WTC11 (cell line): ENCODE measurements around the gene CELSR2. TPM values are rescaled to one million over a fixed set of nuclear protein-coding genes. Genes with fewer than 3 reads are reported as not detected.

Experiments used
- ATAC-seq: fragments of 200-7000 bp; cut with Tn5 transposase; 2 replicates; pipeline ENCODE4 v1.10.0; 2021; ENCODE audit warnings: mild to moderate bottlenecking, moderate library complexity
- CTCF ChIA-PET: fragments of 300-600 bp; sonication (Branson Sonifier 250); formaldehyde crosslinking; loops from one replicate; lab custom pipeline; 2021; ENCODE audit warnings: antibody characterized with exemption; lab: Charles Lee
- POLR2A ChIA-PET: fragments of 350-600 bp; sonication (Branson Sonifier 250); formaldehyde crosslinking; loops from one replicate; lab custom pipeline; 2021; ENCODE audit warnings: antibody characterized with exemption; lab: Charles Lee
- DNase-seq: peaks from one replicate; pipeline ENCODE4 v3.0.0; 2021; ENCODE audit warnings: low spot score
- H3K27ac Mint-ChIP-seq: 2 replicates; pipeline ENCODE4 v1.8.0; 2021; ENCODE audit warnings: mixed read lengths
- H3K27me3 Mint-ChIP-seq: 2 replicates; pipeline ENCODE4 v1.8.0; 2021; ENCODE audit warnings: low read depth, mild to moderate bottlenecking, moderate library complexity, mixed read lengths
- H3K36me3 Mint-ChIP-seq: 2 replicates; pipeline ENCODE4 v1.8.0; 2021; ENCODE audit warnings: mixed read lengths
- H3K4me1 Mint-ChIP-seq: 2 replicates; pipeline ENCODE4 v1.8.0; 2022; ENCODE audit warnings: mixed read lengths
- H3K4me3 Mint-ChIP-seq: 2 replicates; pipeline ENCODE4 v1.8.0; 2021; ENCODE audit warnings: mild to moderate bottlenecking, moderate library complexity, mixed read lengths
- H3K9me3 Mint-ChIP-seq: 2 replicates; pipeline ENCODE4 v1.8.0; 2021; ENCODE audit warnings: mixed read lengths
- ETV6 ChIP-seq: sonication (generic); formaldehyde crosslinking; IDR thresholded peaks from 2 replicates; pipeline ENCODE4 v1.8.1; 2022; ENCODE audit warnings: mild to moderate bottlenecking, missing genetic modification reagents
- GTF2I ChIP-seq: fragments of 250-450 bp; sonication (Bioruptor Pico); conservative IDR thresholded peaks from 2 replicates; pipeline ENCODE4 v1.4.0; 2021; ENCODE audit warnings: mild to moderate bottlenecking
- MXD4 ChIP-seq: fragments of 250-450 bp; sonication (Bioruptor Pico); IDR thresholded peaks from 2 replicates; pipeline ENCODE4 v1.8.0; 2021; ENCODE audit warnings: mild to moderate bottlenecking, moderate library complexity, borderline replicate concordance
- NFE2L1 ChIP-seq: sonication (generic); formaldehyde crosslinking; IDR thresholded peaks from 2 replicates; pipeline ENCODE4 v1.8.1; 2023; ENCODE audit warnings: missing genetic modification reagents
- NFYB ChIP-seq: sonication (generic); formaldehyde crosslinking; conservative IDR thresholded peaks from 2 replicates; pipeline ENCODE4 v1.8.0; 2022; ENCODE audit warnings: low read depth, missing genetic modification reagents
- RELA ChIP-seq: sonication (generic); formaldehyde crosslinking; IDR thresholded peaks from 2 replicates; pipeline ENCODE4 v1.8.1; 2022; ENCODE audit warnings: missing genetic modification reagents, mild to moderate bottlenecking, borderline replicate concordance
- SP1 ChIP-seq: sonication (generic); formaldehyde crosslinking; conservative IDR thresholded peaks from 2 replicates; pipeline ENCODE4 v1.8.1; 2022; ENCODE audit warnings: missing genetic modification reagents
- TCF7 ChIP-seq: sonication (generic); formaldehyde crosslinking; IDR thresholded peaks from 2 replicates; pipeline ENCODE4 v1.8.0; 2022; ENCODE audit warnings: mild to moderate bottlenecking, low read depth, missing genetic modification reagents, moderate library complexity
- ZBTB21 ChIP-seq: sonication (generic); formaldehyde crosslinking; IDR thresholded peaks from 2 replicates; pipeline ENCODE4 v1.8.1; 2023; ENCODE audit warnings: mild to moderate bottlenecking, missing genetic modification reagents, borderline replicate concordance
- ZNF396 ChIP-seq: fragments of 250-450 bp; sonication (Bioruptor Pico); IDR thresholded peaks from 2 replicates; pipeline ENCODE4 v1.8.0; 2021; ENCODE audit warnings: mild to moderate bottlenecking, moderate library complexity, borderline replicate concordance
- total RNA-seq: library from RNA; stranded (reverse); gene quantifications from 3 replicates; pipeline ENCODE4 v1.2.3, GENCODE V29; 2021
- TF ChIP-seq, protein P1 (sequence below): fragments of 250-450 bp; sonication (Bioruptor Pico); IDR thresholded peaks from 2 replicates; pipeline ENCODE4 v2.1.2; 2022; ENCODE audit warnings: mild to moderate bottlenecking, moderate library complexity
- TF ChIP-seq, protein P2 (sequence below): sonication (generic); formaldehyde crosslinking; IDR thresholded peaks from 2 replicates; pipeline ENCODE4 v1.8.1; 2022; ENCODE audit warnings: mild to moderate bottlenecking, missing genetic modification reagents, moderate library complexity, borderline replicate concordance
- TF ChIP-seq, protein P3 (sequence below): sonication (generic); formaldehyde crosslinking; IDR thresholded peaks from 2 replicates; pipeline ENCODE4 v1.8.0; 2022; ENCODE audit warnings: mild to moderate bottlenecking, missing genetic modification reagents
- TF ChIP-seq, protein P4 (sequence below): sonication (generic); formaldehyde crosslinking; IDR thresholded peaks from 2 replicates; pipeline ENCODE4 v1.8.0; 2023; ENCODE audit warnings: missing genetic modification reagents
- TF ChIP-seq, protein P5 (sequence below): sonication (generic); formaldehyde crosslinking; conservative IDR thresholded peaks from 2 replicates; pipeline ENCODE4 v1.8.1; 2022; ENCODE audit warnings: mild to moderate bottlenecking, missing genetic modification reagents
- TF ChIP-seq, protein P6 (sequence below): fragments of 250-450 bp; sonication (Bioruptor Pico); IDR thresholded peaks from 2 replicates; pipeline ENCODE4 v1.9.0; 2021; ENCODE audit warnings: moderate library complexity, mild to moderate bottlenecking, inconsistent platforms, borderline replicate concordance
- TF ChIP-seq, protein P7 (sequence below): sonication (generic); formaldehyde crosslinking; conservative IDR thresholded peaks from 2 replicates; pipeline ENCODE4 v1.8.1; 2023; ENCODE audit warnings: mild to moderate bottlenecking, low read depth, missing genetic modification reagents, moderate library complexity

CELSR2 gene
- total RNA-seq, 1 experiment from 2014 or later = 31.3 TPM

DNA sequence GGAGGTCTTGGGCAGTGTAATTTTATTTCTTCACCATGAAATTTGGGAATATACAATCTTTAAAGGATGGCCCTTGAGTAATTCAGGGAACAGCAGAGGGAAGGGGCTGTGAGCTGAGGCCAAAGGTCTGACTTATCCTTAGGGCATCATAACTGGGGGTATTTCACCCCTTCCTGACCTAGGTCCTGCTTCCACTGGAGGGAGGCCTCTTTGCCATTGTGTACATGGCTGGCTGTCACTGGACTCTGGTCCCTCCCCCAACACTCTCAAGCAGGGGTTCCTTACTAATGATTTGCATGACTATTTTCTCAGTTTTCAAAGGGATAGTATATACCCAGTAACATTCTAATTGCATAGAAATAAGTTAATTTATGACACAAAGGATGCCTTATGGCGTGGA, 40.8 kb downstream of the CELSR2 start (continued):
- TF ChIP-seq, protein P1, sequence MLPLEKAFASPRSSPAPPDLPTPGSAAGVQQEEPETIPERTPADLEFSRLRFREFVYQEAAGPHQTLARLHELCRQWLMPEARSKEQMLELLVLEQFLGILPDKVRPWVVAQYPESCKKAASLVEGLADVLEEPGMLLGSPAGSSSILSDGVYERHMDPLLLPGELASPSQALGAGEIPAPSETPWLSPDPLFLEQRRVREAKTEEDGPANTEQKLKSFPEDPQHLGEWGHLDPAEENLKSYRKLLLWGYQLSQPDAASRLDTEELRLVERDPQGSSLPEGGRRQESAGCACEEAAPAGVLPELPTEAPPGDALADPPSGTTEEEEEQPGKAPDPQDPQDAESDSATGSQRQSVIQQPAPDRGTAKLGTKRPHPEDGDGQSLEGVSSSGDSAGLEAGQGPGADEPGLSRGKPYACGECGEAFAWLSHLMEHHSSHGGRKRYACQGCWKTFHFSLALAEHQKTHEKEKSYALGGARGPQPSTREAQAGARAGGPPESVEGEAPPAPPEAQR (CRISPR knock-in tag) = no peak
- TF ChIP-seq RELA (CRISPR knock-in tag) = no peak
- no peak for TF ChIP-seq NFE2L1 (CRISPR knock-in tag)
- TF ChIP-seq, protein P2, sequence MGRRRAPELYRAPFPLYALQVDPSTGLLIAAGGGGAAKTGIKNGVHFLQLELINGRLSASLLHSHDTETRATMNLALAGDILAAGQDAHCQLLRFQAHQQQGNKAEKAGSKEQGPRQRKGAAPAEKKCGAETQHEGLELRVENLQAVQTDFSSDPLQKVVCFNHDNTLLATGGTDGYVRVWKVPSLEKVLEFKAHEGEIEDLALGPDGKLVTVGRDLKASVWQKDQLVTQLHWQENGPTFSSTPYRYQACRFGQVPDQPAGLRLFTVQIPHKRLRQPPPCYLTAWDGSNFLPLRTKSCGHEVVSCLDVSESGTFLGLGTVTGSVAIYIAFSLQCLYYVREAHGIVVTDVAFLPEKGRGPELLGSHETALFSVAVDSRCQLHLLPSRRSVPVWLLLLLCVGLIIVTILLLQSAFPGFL = no peak
- TF ChIP-seq, protein P3, sequence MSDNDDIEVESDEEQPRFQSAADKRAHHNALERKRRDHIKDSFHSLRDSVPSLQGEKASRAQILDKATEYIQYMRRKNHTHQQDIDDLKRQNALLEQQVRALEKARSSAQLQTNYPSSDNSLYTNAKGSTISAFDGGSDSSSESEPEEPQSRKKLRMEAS (CRISPR knock-in tag) = no peak
- TF ChIP-seq, protein P4, sequence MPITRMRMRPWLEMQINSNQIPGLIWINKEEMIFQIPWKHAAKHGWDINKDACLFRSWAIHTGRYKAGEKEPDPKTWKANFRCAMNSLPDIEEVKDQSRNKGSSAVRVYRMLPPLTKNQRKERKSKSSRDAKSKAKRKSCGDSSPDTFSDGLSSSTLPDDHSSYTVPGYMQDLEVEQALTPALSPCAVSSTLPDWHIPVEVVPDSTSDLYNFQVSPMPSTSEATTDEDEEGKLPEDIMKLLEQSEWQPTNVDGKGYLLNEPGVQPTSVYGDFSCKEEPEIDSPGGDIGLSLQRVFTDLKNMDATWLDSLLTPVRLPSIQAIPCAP (CRISPR knock-in tag) = no peak
- no peak for TF ChIP-seq MXD4 (CRISPR knock-in tag)
- no peak for TF ChIP-seq TCF7 (CRISPR knock-in tag)

DNA sequence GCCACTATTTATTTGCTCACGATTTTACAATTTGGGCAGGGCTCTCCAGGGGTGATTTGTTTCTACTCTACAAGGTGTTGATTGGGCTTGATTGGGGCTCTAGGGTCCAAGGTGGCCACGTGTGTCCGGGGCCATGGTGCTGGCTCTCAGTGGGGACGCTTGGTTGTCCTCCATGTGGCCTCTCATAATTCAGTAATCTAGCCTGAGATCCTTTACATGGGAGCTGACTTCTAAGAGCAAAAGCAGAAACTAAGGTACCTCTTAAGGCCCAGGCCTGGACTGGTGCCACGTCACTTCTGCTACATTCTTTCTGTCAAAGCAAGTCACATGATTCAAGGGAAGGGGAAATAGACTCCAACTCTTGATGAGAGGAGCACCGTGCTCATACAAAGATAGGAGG, 41.7 kb downstream of the CELSR2 start:
- DNase-seq (no peak), ATAC-seq (no peak)
- Mint-ChIP-seq H3K36me3 (no peaks in the 10 kb centered on the region), H3K27ac (no peak overlapping the region), H3K9me3 (peaks cover 4% of the 10 kb centered on the region; the same call in 1 of the 2 replicates), H3K4me1 (peaks cover 16% of the 10 kb centered on the region), H3K27me3 (no peaks in the 10 kb centered on the region), H3K4me3 (no peak overlapping the region)
- CTCF ChIA-PET = interaction anchor here (1.3 to 2.0 kb wide), 2 partner anchors 14 to 90 kb away, joined by 3 to 7 read pairs; no protein-coding TSS in a partner anchor
- POLR2A ChIA-PET = no interaction called here
- TF ChIP-seq, protein P3 (CRISPR knock-in tag) = no peak
- TF ChIP-seq GTF2I = no peak
- no peak for TF ChIP-seq ZBTB21
- no peak for TF ChIP-seq ETV6 (CRISPR knock-in tag)
- TF ChIP-seq RELA (CRISPR knock-in tag) = no peak
- TF ChIP-seq, protein P5, sequence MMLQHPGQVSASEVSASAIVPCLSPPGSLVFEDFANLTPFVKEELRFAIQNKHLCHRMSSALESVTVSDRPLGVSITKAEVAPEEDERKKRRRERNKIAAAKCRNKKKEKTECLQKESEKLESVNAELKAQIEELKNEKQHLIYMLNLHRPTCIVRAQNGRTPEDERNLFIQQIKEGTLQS = no peak
- TF ChIP-seq, protein P6, sequence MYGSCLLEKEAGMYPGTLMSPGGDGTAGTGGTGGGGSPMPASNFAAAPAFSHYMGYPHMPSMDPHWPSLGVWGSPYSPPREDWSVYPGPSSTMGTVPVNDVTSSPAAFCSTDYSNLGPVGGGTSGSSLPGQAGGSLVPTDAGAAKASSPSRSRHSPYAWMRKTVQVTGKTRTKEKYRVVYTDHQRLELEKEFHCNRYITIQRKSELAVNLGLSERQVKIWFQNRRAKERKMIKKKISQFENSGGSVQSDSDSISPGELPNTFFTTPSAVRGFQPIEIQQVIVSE (CRISPR knock-in tag) = no peak
- TF ChIP-seq NFYB = no peak
- no peak for TF ChIP-seq SP1 (CRISPR knock-in tag)
- no peak for TF ChIP-seq ZNF396 (CRISPR knock-in tag)
- TF ChIP-seq, protein P2 = no peak
- TF ChIP-seq, protein P7, sequence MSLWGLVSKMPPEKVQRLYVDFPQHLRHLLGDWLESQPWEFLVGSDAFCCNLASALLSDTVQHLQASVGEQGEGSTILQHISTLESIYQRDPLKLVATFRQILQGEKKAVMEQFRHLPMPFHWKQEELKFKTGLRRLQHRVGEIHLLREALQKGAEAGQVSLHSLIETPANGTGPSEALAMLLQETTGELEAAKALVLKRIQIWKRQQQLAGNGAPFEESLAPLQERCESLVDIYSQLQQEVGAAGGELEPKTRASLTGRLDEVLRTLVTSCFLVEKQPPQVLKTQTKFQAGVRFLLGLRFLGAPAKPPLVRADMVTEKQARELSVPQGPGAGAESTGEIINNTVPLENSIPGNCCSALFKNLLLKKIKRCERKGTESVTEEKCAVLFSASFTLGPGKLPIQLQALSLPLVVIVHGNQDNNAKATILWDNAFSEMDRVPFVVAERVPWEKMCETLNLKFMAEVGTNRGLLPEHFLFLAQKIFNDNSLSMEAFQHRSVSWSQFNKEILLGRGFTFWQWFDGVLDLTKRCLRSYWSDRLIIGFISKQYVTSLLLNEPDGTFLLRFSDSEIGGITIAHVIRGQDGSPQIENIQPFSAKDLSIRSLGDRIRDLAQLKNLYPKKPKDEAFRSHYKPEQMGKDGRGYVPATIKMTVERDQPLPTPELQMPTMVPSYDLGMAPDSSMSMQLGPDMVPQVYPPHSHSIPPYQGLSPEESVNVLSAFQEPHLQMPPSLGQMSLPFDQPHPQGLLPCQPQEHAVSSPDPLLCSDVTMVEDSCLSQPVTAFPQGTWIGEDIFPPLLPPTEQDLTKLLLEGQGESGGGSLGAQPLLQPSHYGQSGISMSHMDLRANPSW (CRISPR knock-in tag) = no peak
